GM23338 (cell line): ENCODE measurements around the gene CEBPZ. TPM values are rescaled to one million over a fixed set of nuclear protein-coding genes. Genes with fewer than 3 reads are reported as not detected.

ENCODE experiments used
- ATAC-seq: fragments of 200-7000 bp; cut with Tn5 transposase; 3 replicates; pipeline ENCODE4 v1.9.1; 2020
- DNase-seq: peaks from one replicate; pipeline ENCODE4 v3.0.0-alpha.2; 2015; ENCODE audit warnings: low spot score
- H2AFZ ChIP-seq: fragments of 200-600 bp; sonication (generic); 2 replicates; pipeline ENCODE4 v1.8.0; 2016; ENCODE audit warnings: antibody characterized with exemption, mild to moderate bottlenecking, moderate library complexity
- H3F3A ChIP-seq: fragments of 200-600 bp; sonication (generic); replicated peaks from 2 replicates; pipeline ENCODE4 v1.8.0; 2017; ENCODE audit warnings: antibody characterized with exemption, mixed run types, low read depth
- H3K27ac ChIP-seq: fragments of 200-600 bp; sonication (generic); 2 replicates; pipeline ENCODE4 v1.6.1; 2016; ENCODE audit warnings: low read depth
- H3K27me3 ChIP-seq: fragments of 200-600 bp; sonication (generic); 2 replicates; pipeline ENCODE4 v1.8.0; 2016; ENCODE audit warnings: mild to moderate bottlenecking, mixed run types, moderate library complexity; ENCODE audit not compliant: insufficient read depth
- H3K36me3 ChIP-seq: fragments of 200-600 bp; sonication (generic); 2 replicates; pipeline ENCODE4 v1.8.0; 2016; ENCODE audit warnings: mild to moderate bottlenecking; ENCODE audit not compliant: insufficient read depth
- H3K4me1 ChIP-seq: fragments of 200-600 bp; sonication (generic); 2 replicates; pipeline ENCODE4 v1.8.0; 2016; ENCODE audit warnings: mild to moderate bottlenecking, moderate library complexity; ENCODE audit not compliant: insufficient read depth
- H3K4me2 ChIP-seq: fragments of 200-600 bp; sonication (generic); 2 replicates; pipeline ENCODE4 v1.7.1; 2017; ENCODE audit warnings: mixed run types
- H3K4me3 ChIP-seq: fragments of 200-600 bp; sonication (generic); 2 replicates; pipeline ENCODE4 v1.6.1; 2016; ENCODE audit warnings: mixed run types
- H3K79me2 ChIP-seq: fragments of 200-600 bp; sonication (generic); replicated peaks from 2 replicates; pipeline ENCODE4 v1.8.0; 2017; ENCODE audit warnings: mild to moderate bottlenecking; ENCODE audit not compliant: insufficient read depth
- H3K9me2 ChIP-seq: fragments of 200-600 bp; sonication (generic); 2 replicates; pipeline ENCODE4 v1.8.0; 2017; ENCODE audit not compliant: insufficient read depth
- H4K20me1 ChIP-seq: fragments of 200-600 bp; sonication (generic); replicated peaks from 2 replicates; pipeline ENCODE4 v1.8.0; 2017; ENCODE audit warnings: mild to moderate bottlenecking; ENCODE audit not compliant: insufficient read depth
- H3K27ac Mint-ChIP-seq: 2 replicates; pipeline ENCODE4 v1.8.0; 2020; ENCODE audit warnings: inconsistent platforms, mild to moderate bottlenecking, moderate library complexity, mixed read lengths
- H3K27me3 Mint-ChIP-seq: 3 replicates; pipeline ENCODE4 v1.8.0; 2022; ENCODE audit warnings: low read depth, mild to moderate bottlenecking, moderate library complexity, mixed read lengths, inconsistent platforms; ENCODE audit not compliant: insufficient read depth, poor library complexity
- H3K36me3 Mint-ChIP-seq: 3 replicates; pipeline ENCODE4 v1.8.0; 2021; ENCODE audit warnings: low read depth, mild to moderate bottlenecking, inconsistent platforms, moderate library complexity, mixed read lengths
- H3K4me1 Mint-ChIP-seq: 3 replicates; pipeline ENCODE4 v1.8.0; 2020; ENCODE audit warnings: mild to moderate bottlenecking, inconsistent platforms, mixed read lengths
- H3K4me3 Mint-ChIP-seq: 3 replicates; pipeline ENCODE4 v1.8.0; 2021; ENCODE audit warnings: moderate library complexity, mild to moderate bottlenecking, inconsistent platforms, mixed read lengths
- H3K9me3 Mint-ChIP-seq: 3 replicates; pipeline ENCODE4 v1.8.0; 2020; ENCODE audit warnings: moderate library complexity, mild to moderate bottlenecking, inconsistent platforms, mixed read lengths
- CREB1 ChIP-seq: fragments of 250-450 bp; sonication (Bioruptor Pico); IDR thresholded peaks from 2 replicates; pipeline ENCODE4 v1.5.0; 2020; ENCODE audit warnings: low read depth, mild to moderate bottlenecking, moderate library complexity
- NANOG ChIP-seq: IDR thresholded peaks from 2 replicates; pipeline ENCODE4 v1.6.1; 2016; ENCODE audit warnings: antibody characterized with exemption, borderline replicate concordance
- ZNF114 ChIP-seq: fragments of 250-450 bp; sonication (Bioruptor Pico); IDR thresholded peaks from 2 replicates; pipeline ENCODE4 v1.5.0; 2020; ENCODE audit warnings: mild to moderate bottlenecking, moderate library complexity
- polyA plus RNA-seq: library from polyadenylated mRNA; unstranded; fragments of >200 nt; fragmentation: Nextera tagmentation; extraction: Ambion mirVana; gene quantifications from 2 replicates; pipeline ENCODE4 v1.2.1, GENCODE V29; 2016
- total RNA-seq: library from RNA; depleted of rRNA; stranded (reverse); fragments of >200 nt; shearing (Covaris generic); gene quantifications from 2 replicates; pipeline ENCODE4 v1.2.3, GENCODE V29; 2014
- TF ChIP-seq, protein P1 (sequence below), 2 experiments: fragments of 200-600 bp in 1 of 2; sonication (generic) in 1 of 2; conservative IDR thresholded peaks; 2 replicates each; pipeline versions ENCODE4 v1.5.1 to v1.6.1; 2016 to 2017; ENCODE audit warnings: antibody characterized with exemption in 2 of 2, low read depth in 2 of 2, mild to moderate bottlenecking in 2 of 2, moderate library complexity in 1 of 2
- TF ChIP-seq, protein P2 (sequence below): IDR thresholded peaks from 2 replicates; pipeline ENCODE4 v1.6.1; 2016; ENCODE audit warnings: antibody characterized with exemption

Gene CEBPZ
- total and polyA plus RNA-seq, 2 experiments from 2014 or later: 133 to 185 TPM

DNA sequence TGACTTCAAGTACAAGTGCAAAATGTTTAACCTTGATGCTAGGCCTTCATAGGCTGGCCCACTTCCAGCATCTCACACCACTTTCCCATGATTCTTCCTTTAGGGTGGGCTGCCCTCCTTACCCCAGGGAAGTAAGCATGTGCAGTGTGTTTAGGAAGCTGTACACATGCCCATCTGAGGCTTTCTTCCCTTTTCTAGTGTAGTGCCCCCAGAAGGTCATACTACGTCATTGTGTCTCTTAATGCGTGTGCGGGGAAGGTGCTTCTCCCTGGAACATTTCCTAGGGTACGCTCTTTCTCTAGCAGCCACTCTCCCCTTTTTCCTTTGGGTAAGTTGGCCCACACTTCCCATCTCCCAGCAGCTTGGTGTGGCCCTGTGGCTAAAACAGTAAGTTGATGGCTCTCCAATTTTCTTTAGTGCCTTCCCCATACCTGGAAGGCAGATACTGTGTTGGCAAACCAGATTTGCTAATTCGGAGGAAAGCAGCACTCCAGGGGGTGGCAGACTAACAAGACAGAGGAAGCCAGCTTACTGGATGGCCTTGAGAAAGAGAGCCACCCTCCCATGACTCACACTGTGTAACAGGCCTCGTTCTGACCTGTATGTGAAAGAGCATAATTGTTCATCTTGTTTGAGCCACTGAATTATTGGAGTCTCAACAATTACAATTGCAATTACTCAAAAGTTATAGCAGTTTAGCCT lies 41.8 kb downstream of the CEBPZ start:
- H3F3A ChIP-seq: 0 out of 2 replicates have a peak, but pooled peaks cover 3% of the 10 kb centered on the region
- H3K9me2 ChIP-seq: no peaks in the 10 kb centered on the region
- H3K4me3 ChIP-seq: no peak overlapping the region
- no peak overlapping the region for H2AFZ ChIP-seq
- TF ChIP-seq, protein P1, sequence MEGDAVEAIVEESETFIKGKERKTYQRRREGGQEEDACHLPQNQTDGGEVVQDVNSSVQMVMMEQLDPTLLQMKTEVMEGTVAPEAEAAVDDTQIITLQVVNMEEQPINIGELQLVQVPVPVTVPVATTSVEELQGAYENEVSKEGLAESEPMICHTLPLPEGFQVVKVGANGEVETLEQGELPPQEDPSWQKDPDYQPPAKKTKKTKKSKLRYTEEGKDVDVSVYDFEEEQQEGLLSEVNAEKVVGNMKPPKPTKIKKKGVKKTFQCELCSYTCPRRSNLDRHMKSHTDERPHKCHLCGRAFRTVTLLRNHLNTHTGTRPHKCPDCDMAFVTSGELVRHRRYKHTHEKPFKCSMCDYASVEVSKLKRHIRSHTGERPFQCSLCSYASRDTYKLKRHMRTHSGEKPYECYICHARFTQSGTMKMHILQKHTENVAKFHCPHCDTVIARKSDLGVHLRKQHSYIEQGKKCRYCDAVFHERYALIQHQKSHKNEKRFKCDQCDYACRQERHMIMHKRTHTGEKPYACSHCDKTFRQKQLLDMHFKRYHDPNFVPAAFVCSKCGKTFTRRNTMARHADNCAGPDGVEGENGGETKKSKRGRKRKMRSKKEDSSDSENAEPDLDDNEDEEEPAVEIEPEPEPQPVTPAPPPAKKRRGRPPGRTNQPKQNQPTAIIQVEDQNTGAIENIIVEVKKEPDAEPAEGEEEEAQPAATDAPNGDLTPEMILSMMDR (conservative IDR thresholded peaks at IDR 0.05; ENCODE audit: low read depth in 2 of 2): peak; percentile 42 to 43
- TF ChIP-seq, protein P2, sequence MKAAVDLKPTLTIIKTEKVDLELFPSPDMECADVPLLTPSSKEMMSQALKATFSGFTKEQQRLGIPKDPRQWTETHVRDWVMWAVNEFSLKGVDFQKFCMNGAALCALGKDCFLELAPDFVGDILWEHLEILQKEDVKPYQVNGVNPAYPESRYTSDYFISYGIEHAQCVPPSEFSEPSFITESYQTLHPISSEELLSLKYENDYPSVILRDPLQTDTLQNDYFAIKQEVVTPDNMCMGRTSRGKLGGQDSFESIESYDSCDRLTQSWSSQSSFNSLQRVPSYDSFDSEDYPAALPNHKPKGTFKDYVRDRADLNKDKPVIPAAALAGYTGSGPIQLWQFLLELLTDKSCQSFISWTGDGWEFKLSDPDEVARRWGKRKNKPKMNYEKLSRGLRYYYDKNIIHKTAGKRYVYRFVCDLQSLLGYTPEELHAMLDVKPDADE: no peak
- no peak for TF ChIP-seq CREB1 (CRISPR knock-in tag)
- TF ChIP-seq ZNF114 (CRISPR knock-in tag): no peak
- Mint-ChIP-seq H3K36me3 (no peaks in the 10 kb centered on the region), H3K4me1 (peaks cover 43% of the 10 kb centered on the region), H3K27me3 (peaks cover 5% of the 10 kb centered on the region), H3K27ac (peak overlapping the region; percentile 70), H3K9me3 (no peaks in the 10 kb centered on the region), H3K4me3 (no peak overlapping the region)
- ATAC-seq (peak; percentile 82), DNase-seq (peak; percentile 89)
- H3K27ac ChIP-seq: peak overlapping the region; percentile 67; the same call in 1 of the 2 replicates
- no peaks in the 10 kb centered on the region for H3K36me3 ChIP-seq
- H3K79me2 ChIP-seq: no peaks in the 10 kb centered on the region
- H3K4me2 ChIP-seq: peak overlapping the region; percentile 20; the same call in 1 of the 2 replicates
- H3K4me1 ChIP-seq: peaks cover 39% of the 10 kb centered on the region
- no peaks in the 10 kb centered on the region for H3K27me3 ChIP-seq
- no peaks in the 10 kb centered on the region for H4K20me1 ChIP-seq

DNA sequence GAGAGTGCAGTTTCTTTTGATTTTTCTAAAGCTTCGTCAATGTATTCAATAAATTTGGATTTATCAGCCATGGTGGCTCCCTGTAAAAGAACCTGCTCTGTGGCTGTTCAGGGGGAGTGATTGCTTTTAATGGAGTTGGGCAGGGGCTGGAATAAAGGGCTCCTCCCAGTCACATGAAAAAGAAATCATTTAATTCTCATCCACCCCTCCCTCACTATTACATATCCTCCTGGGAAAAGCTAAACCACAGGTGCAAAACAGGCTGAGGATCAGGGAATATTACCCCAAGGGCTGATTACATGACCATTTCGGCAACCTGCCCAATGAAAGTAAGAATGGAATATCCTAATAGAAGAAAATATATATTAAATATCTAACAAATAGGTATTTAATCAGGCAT lies 42.8 kb downstream of the CEBPZ start, which contains the start of gene SULT6B1:
SULT6B1 (minus strand) TSS at position 101 of the 400 bp plus-strand sequence; CDS start at position 71, 30 bp downstream.
- 0 out of 2 replicates have a peak within 1 kb of the TSS, but pooled peaks have one; percentile 70 for H3K27ac Mint-ChIP-seq
- H3K9me3 Mint-ChIP-seq: no peaks in the 10 kb centered on the region
- Histone ChIP-seq H3K27me3 (no peaks in the 10 kb centered on the region), H3K4me2 (no peak within 1 kb of the TSS), H3K4me1 (peaks cover 39% of the 10 kb centered on the region), H4K20me1 (no peaks in the 10 kb centered on the region), H3K36me3 (no peaks in the 10 kb centered on the region), H2AFZ (peak within 1 kb of the TSS; percentile 33; the same call in 1 of the 2 replicates), H3K4me3 (no peak within 1 kb of the TSS), H3F3A (0 out of 2 replicates have a peak, but pooled peaks cover 3% of the 10 kb centered on the region), H3K79me2 (no peaks in the 10 kb centered on the region), H3K27ac (0 out of 2 replicates have a peak within 1 kb of the TSS, but pooled peaks have one; percentile 67), H3K9me2 (no peaks in the 10 kb centered on the region)
- H3K4me3 Mint-ChIP-seq: no peak within 1 kb of the TSS
- peaks cover 6% of the 10 kb centered on the region for H3K27me3 Mint-ChIP-seq
- ATAC-seq: no peak
- no peak for TF ChIP-seq ZNF114 (CRISPR knock-in tag)
- TF ChIP-seq, protein P1 (conservative IDR thresholded peaks at IDR 0.05; ENCODE audit: low read depth in 2 of 2): no peak
- TF ChIP-seq CREB1 (CRISPR knock-in tag): no peak
- no peak for TF ChIP-seq NANOG
- peaks cover 43% of the 10 kb centered on the region for H3K4me1 Mint-ChIP-seq
- DNase-seq: no peak
- H3K36me3 Mint-ChIP-seq: no peaks in the 10 kb centered on the region
